ENCODE data around the gene NECTIN1. TPM values are rescaled to one million over a fixed set of nuclear protein-coding genes. Genes with fewer than 3 reads are reported as not detected.
A peak's percentile ranks its signal among the peaks of the same experiment; 100 is the strongest.

The NECTIN1 gene
- total RNA-seq, 2 donors from 2014 or later, result 29.3 to 45.3 TPM

GRCh38 chr11:119692540-119692820, 36.5 kb downstream of the NECTIN1 start:
- Mint-ChIP-seq H3K27ac (no peak overlapping the region), H3K4me3 (no peak overlapping the region), H3K36me3 (ENCODE audit: low read depth) (no peaks in the 10 kb centered on the region), H3K9me3 (no peaks in the 10 kb centered on the region), H3K4me1 (peaks cover 49% of the 10 kb centered on the region), H3K27me3 (ENCODE audit: insufficient read depth) (no peaks in the 10 kb centered on the region)
- Histone ChIP-seq H3K4me3 (ENCODE audit: low read length) (no peak overlapping the region), H3K9me3 (ENCODE audit: control insufficient read depth, low read length) (no peaks in the 10 kb centered on the region), H3K27me3 (ENCODE audit: control insufficient read depth, insufficient read depth, low read length, poor library complexity, severe bottlenecking) (no peaks in the 10 kb centered on the region), H3K4me1 (ENCODE audit: control insufficient read depth, insufficient read depth, low read length) (peaks cover 14% of the 10 kb centered on the region), H3K36me3 (ENCODE audit: control insufficient read depth, insufficient read depth, low read length) (no peaks in the 10 kb centered on the region), H3K9ac (ENCODE audit: extremely low read depth, low read length, poor library complexity, severe bottlenecking) (no peak overlapping the region), H3K27ac (ENCODE audit: low read depth, low read length) (no peak overlapping the region)
- 82 to 96% methylated on average over 2 of the region's 2 CpGs for WGBS, 2 experiments (ENCODE audit: insufficient coverage in 1 of 2, insufficient read length in 1 of 2)
- no peak for DNase-seq
- TF ChIP-seq CTCF (conservative IDR thresholded peaks at IDR 0.05), result no peak

- H3K4me3 Mint-ChIP-seq, result no peak overlapping the region
- H3K9me3 Mint-ChIP-seq, result no peaks in the 10 kb centered on the region
- 76 to 91% methylated on average over 6 to 26 of the region's 27 CpGs for WGBS, 2 experiments (ENCODE audit: insufficient coverage in 1 of 2, insufficient read length in 1 of 2)
- no peaks in the 10 kb centered on the region for H3K9me3 ChIP-seq (ENCODE audit: control insufficient read depth, low read length)
- peaks cover 54% of the 10 kb centered on the region for H3K4me1 Mint-ChIP-seq
- H3K27ac Mint-ChIP-seq, result no peak overlapping the region
- H3K36me3 ChIP-seq (ENCODE audit: control insufficient read depth, insufficient read depth, low read length), result no peaks in the 10 kb centered on the region
- no peak overlapping the region for H3K27ac ChIP-seq (ENCODE audit: low read depth, low read length)
- no peaks in the 10 kb centered on the region for H3K27me3 Mint-ChIP-seq (ENCODE audit: insufficient read depth)
- DNase-seq, result no peak
- TF ChIP-seq CTCF (conservative IDR thresholded peaks at IDR 0.05), result no peak
- no peaks in the 10 kb centered on the region for H3K36me3 Mint-ChIP-seq (ENCODE audit: low read depth)
- H3K9ac ChIP-seq (ENCODE audit: extremely low read depth, low read length, poor library complexity, severe bottlenecking), result no peak overlapping the region
- no peaks in the 10 kb centered on the region for H3K27me3 ChIP-seq (ENCODE audit: control insufficient read depth, insufficient read depth, low read length, poor library complexity, severe bottlenecking)
- H3K4me1 ChIP-seq (ENCODE audit: control insufficient read depth, insufficient read depth, low read length), result peaks cover 14% of the 10 kb centered on the region
- H3K4me3 ChIP-seq (ENCODE audit: low read length), result no peak overlapping the region
Measured at GRCh38 chr11:119691701-119692539, 37.1 kb downstream of the NECTIN1 start.

GRCh38 chr11:119691020-119691666, 37.9 kb downstream of the NECTIN1 start:
- peaks cover 52% of the 10 kb centered on the region for H3K4me1 Mint-ChIP-seq
- no peak for DNase-seq
- no peaks in the 10 kb centered on the region for H3K27me3 Mint-ChIP-seq (ENCODE audit: insufficient read depth)
- no peak overlapping the region for H3K4me3 Mint-ChIP-seq
- H3K36me3 ChIP-seq (ENCODE audit: control insufficient read depth, insufficient read depth, low read length), result no peaks in the 10 kb centered on the region
- no peak overlapping the region for H3K9ac ChIP-seq (ENCODE audit: extremely low read depth, low read length, poor library complexity, severe bottlenecking)
- no peak overlapping the region for H3K27ac ChIP-seq (ENCODE audit: low read depth, low read length)
- TF ChIP-seq CTCF (conservative IDR thresholded peaks at IDR 0.05), result peak; percentile 34
- H3K9me3 Mint-ChIP-seq, result no peaks in the 10 kb centered on the region
- H3K27ac Mint-ChIP-seq, result peak overlapping the region; percentile 57
- H3K9me3 ChIP-seq (ENCODE audit: control insufficient read depth, low read length), result no peaks in the 10 kb centered on the region
- peaks cover 10% of the 10 kb centered on the region for H3K4me1 ChIP-seq (ENCODE audit: control insufficient read depth, insufficient read depth, low read length)
- H3K36me3 Mint-ChIP-seq (ENCODE audit: low read depth), result no peaks in the 10 kb centered on the region
- H3K4me3 ChIP-seq (ENCODE audit: low read length), result no peak overlapping the region
- 80 to 90% methylated on average over 2 to 9 of the region's 9 CpGs for WGBS, 2 experiments (ENCODE audit: insufficient coverage in 1 of 2, insufficient read length in 1 of 2)
- H3K27me3 ChIP-seq (ENCODE audit: control insufficient read depth, insufficient read depth, low read length, poor library complexity, severe bottlenecking), result no peaks in the 10 kb centered on the region

Measured in endodermal cell (in vitro differentiated cells).